Ovary (tissue), 9 donors: ENCODE measurements around the gene SIT1. TPM values are rescaled to one million over a fixed set of nuclear protein-coding genes. Genes with fewer than 3 reads are reported as not detected.
"Not testable (repeated sequence)": the region's sequence is repeated elsewhere in the genome, so short reads cannot be mapped to it uniquely, and the experiment has no call there.

Experiments
- DNase-seq, 5 donors: peaks; one replicate each; pipeline ENCODE4 v3.0.0-alpha.2; 2019 to 2020
- H3K27ac ChIP-seq, 2 donors: fragments of 200-600 bp; one replicate each; pipeline versions ENCODE4 v1.5.1 to v1.8.0; 2019 to 2022
- H3K27me3 ChIP-seq: fragments of 200-600 bp; one replicate; pipeline ENCODE4 v1.8.0; 2022
- H3K36me3 ChIP-seq: fragments of 200-600 bp; sonication (generic); one replicate; pipeline ENCODE4 v1.5.1; 2019
- H3K4me1 ChIP-seq: one replicate; pipeline ENCODE4 v1.8.1; 2013; ENCODE audit warnings: mild to moderate bottlenecking, moderate library complexity; ENCODE audit not compliant: insufficient read depth
- H3K4me3 ChIP-seq: fragments of 200-600 bp; sonication (generic); one replicate; pipeline ENCODE4 v1.5.1; 2017
- H3K9me3 ChIP-seq, 2 donors: fragments of 200-600 bp in 1 of 2; sonication (generic) in 1 of 2; one replicate each; pipeline versions ENCODE4 v1.5.1 to v1.8.1; 2013 to 2019; ENCODE audit warnings: mild to moderate bottlenecking in 1 of 2, moderate library complexity in 1 of 2
- EP300 ChIP-seq: sonication (generic); formaldehyde crosslinking; IDR thresholded peaks from one replicate; pipeline ENCODE4 v1.6.1; 2017; ENCODE audit warnings: antibody characterized with exemption
- POLR2A ChIP-seq: fragments of 450-650 bp; IDR thresholded peaks from one replicate; pipeline ENCODE4 v1.6.1; 2017; ENCODE audit warnings: antibody characterized with exemption, mild to moderate bottlenecking, moderate library complexity
- WGBS, 3 donors: extraction: QIAGEN DNeasy Blood & Tissue Kit in 1 of 3; methylation state at CpG; one replicate each; pipeline versions ENCODE4 v1.1.5 to v1.1.7; 2013 to 2017; 5-methylcytosine and 5-hydroxymethylcytosine counted together
- intact Hi-C, 4 donors: fragments of 100-400 bp; cut with DNase I; formaldehyde crosslinking; loops; one replicate each; pipeline versions ENCODE4 v1.11.0 to v1.15.1; 2022 to 2023
- polyA plus RNA-seq, 2 donors: library from polyadenylated mRNA; stranded (reverse); fragments of 200-250 nt in 1 of 2; fragments of 350-450 nt in 1 of 2; fragmentation: Illumina TruSeq in 1 of 2; extraction: RNeasy Lipid Tissue Mini Kit (QIAGEN cat#74804) in 1 of 2; gene quantifications; one replicate each; pipeline ENCODE4 v1.2.3, GENCODE V29; 2013 to 2014
- total RNA-seq, 7 donors: library from RNA; depleted of rRNA in 2 of 7; stranded (reverse); fragments of >200 nt in 2 of 7; fragmentation: NEBNext Ultra II Directional in 3 of 7; extraction: Animal tissue kit (Norgen Biotek cat#: 25700) in 3 of 7; gene quantifications; one replicate each; pipeline versions ENCODE4 v1.1.0 to v1.2.4, GENCODE V29; 2016 to 2023
- TF ChIP-seq, protein P1 (sequence below), 3 donors: fragments of 450-650 bp in 2 of 3; fragments of 200-600 bp in 1 of 3; IDR thresholded peaks; one replicate each; pipeline versions ENCODE4 v1.5.1 to v1.8.0; 2016 to 2022; ENCODE audit warnings: antibody characterized with exemption in 3 of 3, mild to moderate bottlenecking in 1 of 3
- donor health status: DM: no; HTN: no; CAD: no; lungs with moderate emphysema.
- donor health status: DM: no; HTN: no; CAD: no.
- donor health status: Bipolar disorder and iron deficiency.
- donor health status: DM: yes; HTN: yes; CAD: no.
- donor health status: DM: no; HTN: no; CAD: no.
- donor health status: DM: yes; HTN: yes; CAD: no.

The SIT1 gene
- total and polyA plus RNA-seq, 9 donors: 0.20 to 0.82 (median 0.56) TPM; not detected in 3

- no peak overlapping the region for H3K27ac ChIP-seq
- no peaks in the 10 kb centered on the region for H3K36me3 ChIP-seq
- no peak for DNase-seq
- no peaks in the 10 kb centered on the region for H3K4me1 ChIP-seq
- intact Hi-C loops: loop anchor here in 1 of 4 donors (10.0 kb wide), 1 partner anchor 245 kb away; no protein-coding TSS in a partner anchor
- no peak overlapping the region for H3K4me3 ChIP-seq
- TF ChIP-seq, protein P1, sequence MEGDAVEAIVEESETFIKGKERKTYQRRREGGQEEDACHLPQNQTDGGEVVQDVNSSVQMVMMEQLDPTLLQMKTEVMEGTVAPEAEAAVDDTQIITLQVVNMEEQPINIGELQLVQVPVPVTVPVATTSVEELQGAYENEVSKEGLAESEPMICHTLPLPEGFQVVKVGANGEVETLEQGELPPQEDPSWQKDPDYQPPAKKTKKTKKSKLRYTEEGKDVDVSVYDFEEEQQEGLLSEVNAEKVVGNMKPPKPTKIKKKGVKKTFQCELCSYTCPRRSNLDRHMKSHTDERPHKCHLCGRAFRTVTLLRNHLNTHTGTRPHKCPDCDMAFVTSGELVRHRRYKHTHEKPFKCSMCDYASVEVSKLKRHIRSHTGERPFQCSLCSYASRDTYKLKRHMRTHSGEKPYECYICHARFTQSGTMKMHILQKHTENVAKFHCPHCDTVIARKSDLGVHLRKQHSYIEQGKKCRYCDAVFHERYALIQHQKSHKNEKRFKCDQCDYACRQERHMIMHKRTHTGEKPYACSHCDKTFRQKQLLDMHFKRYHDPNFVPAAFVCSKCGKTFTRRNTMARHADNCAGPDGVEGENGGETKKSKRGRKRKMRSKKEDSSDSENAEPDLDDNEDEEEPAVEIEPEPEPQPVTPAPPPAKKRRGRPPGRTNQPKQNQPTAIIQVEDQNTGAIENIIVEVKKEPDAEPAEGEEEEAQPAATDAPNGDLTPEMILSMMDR (IDR thresholded peaks at IDR 0.05): no peak
- no peak for TF ChIP-seq POLR2A
- no peaks in the 10 kb centered on the region for H3K27me3 ChIP-seq
- no peaks in the 10 kb centered on the region for H3K9me3 ChIP-seq
- WGBS, 3 donors: 76 to 86% (median 84%) methylated on average over 1 of the region's 1 CpG
Measured at GRCh38 chr9:35639631-35640030, 11.1 kb downstream of the SIT1 start.

GRCh38 chr9:35639225-35639624, 11.5 kb downstream of the SIT1 start:
- intact Hi-C loops, DNase-seq, H3K4me3 ChIP-seq, H3K27me3 ChIP-seq, H3K4me1 ChIP-seq, H3K27ac ChIP-seq, H3K9me3 ChIP-seq, H3K36me3 ChIP-seq: not testable (repeated sequence)
- WGBS, 3 donors: 63 to 83% (median 71%) methylated on average over 1 of the region's 1 CpG

GRCh38 chr9:35638751-35639150, 12.0 kb downstream of the SIT1 start:
- intact Hi-C loops: not testable (repeated sequence)
- 77 to 90% (median 88%) methylated on average over 7 to 8 of the region's 8 CpGs for whole genome bisulfite sequencing, 3 donors

GRCh38 chr9:35637427-35637955, 13.2 kb downstream of the SIT1 start:
- H3K4me3 ChIP-seq, intact Hi-C loops, H3K9me3 ChIP-seq, H3K27me3 ChIP-seq, DNase-seq, H3K27ac ChIP-seq, H3K4me1 ChIP-seq, H3K36me3 ChIP-seq: not testable (repeated sequence)
- 94 to 98% (median 95%) methylated on average over 9 of the region's 9 CpGs for WGBS, 3 donors

More at GRCh38 chr9:35638751-35639150, 12.0 kb downstream of the SIT1 start:
- not testable (repeated sequence) for H3K4me3 ChIP-seq, H3K4me1 ChIP-seq, H3K27me3 ChIP-seq, H3K27ac ChIP-seq, H3K9me3 ChIP-seq, DNase-seq, H3K36me3 ChIP-seq

GRCh38 chr9:35636877-35637246, 13.9 kb downstream of the SIT1 start:
- WGBS, 3 donors: 97 to 98% (median 98%) methylated on average over 6 of the region's 6 CpGs
- DNase-seq, H3K36me3 ChIP-seq, H3K4me3 ChIP-seq, H3K27me3 ChIP-seq, H3K4me1 ChIP-seq, intact Hi-C loops, H3K27ac ChIP-seq, H3K9me3 ChIP-seq: not testable (repeated sequence)

GRCh38 chr9:35636135-35636876, 14.4 kb downstream of the SIT1 start:
- no peaks in the 10 kb centered on the region for H3K9me3 ChIP-seq
- no peaks in the 10 kb centered on the region for H3K36me3 ChIP-seq
- no peaks in the 10 kb centered on the region for H3K4me1 ChIP-seq
- no peak overlapping the region for H3K27ac ChIP-seq
- intact Hi-C loops: no loop called here
- no peak for DNase-seq
- TF ChIP-seq, protein P1 (IDR thresholded peaks at IDR 0.05): no peak
- TF ChIP-seq EP300 (no peak), POLR2A (no peak)
- 71 to 85% (median 80%) methylated on average over 9 of the region's 9 CpGs for WGBS, 3 donors
- no peaks in the 10 kb centered on the region for H3K27me3 ChIP-seq
- no peak overlapping the region for H3K4me3 ChIP-seq
